BE2C (cell line): Measurements from ENCODE around the gene ENPP7.

ENCODE experiments used
- DNase-seq: peaks from one replicate; pipeline ENCODE4 v3.0.0-alpha.2; 2020
- H3K27me3 ChIP-seq: fragments of 250-450 bp; sonication (Bioruptor Pico); 2 replicates; pipeline ENCODE4 v1.5.1; 2020; ENCODE audit warnings: mild to moderate bottlenecking
- H3K36me3 ChIP-seq: fragments of 250-450 bp; sonication (Bioruptor Pico); 2 replicates; pipeline ENCODE4 v1.5.1; 2020; ENCODE audit warnings: mild to moderate bottlenecking
- H3K4me1 ChIP-seq: fragments of 250-450 bp; sonication (Bioruptor Pico); 2 replicates; pipeline ENCODE4 v1.5.1; 2020
- H3K4me3 ChIP-seq: 2 replicates; pipeline ENCODE4 v1.5.1; 2011; ENCODE audit warnings: low read depth, low read length
- H3K9me3 ChIP-seq: fragments of 250-450 bp; sonication (Bioruptor Pico); 2 replicates; pipeline ENCODE4 v1.5.1; 2020
- CTCF ChIP-seq: IDR thresholded peaks from 2 replicates; pipeline ENCODE4 v1.5.1; 2012; ENCODE audit warnings: mild to moderate bottlenecking, low read depth, low read length

Gene ENPP7

DNA sequence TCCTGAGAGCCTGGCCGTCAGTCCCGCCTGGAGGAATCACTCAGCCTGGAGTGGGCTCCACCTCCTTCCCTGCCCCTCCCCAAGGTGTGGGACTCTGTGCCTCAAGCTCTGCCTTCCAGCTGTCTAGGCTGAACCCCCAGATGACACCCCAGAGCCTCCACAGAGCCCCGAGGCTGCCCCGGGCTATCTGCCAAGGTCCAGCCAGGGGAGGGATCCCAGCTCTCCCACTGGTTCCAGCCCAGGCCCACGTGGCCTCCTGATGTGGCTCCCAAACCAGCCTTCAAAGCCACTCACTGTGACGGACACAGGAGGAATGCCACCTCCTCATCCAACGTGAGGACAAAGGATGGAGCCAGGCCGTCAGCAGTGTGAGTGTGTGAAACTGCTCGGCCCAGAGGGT is 45.6 kb upstream of the ENPP7 start:
- H3K4me3 ChIP-seq: no peak overlapping the region
- no peak for TF ChIP-seq CTCF
- H3K27me3 ChIP-seq: peaks cover 5% of the 10 kb centered on the region
- DNase-seq: no peak
- no peaks in the 10 kb centered on the region for H3K9me3 ChIP-seq
- no peaks in the 10 kb centered on the region for H3K4me1 ChIP-seq
- H3K36me3 ChIP-seq: no peaks in the 10 kb centered on the region

- H3K36me3 ChIP-seq: no peaks in the 10 kb centered on the region
- no peaks in the 10 kb centered on the region for H3K4me1 ChIP-seq
- DNase-seq: no peak
- no peak overlapping the region for H3K4me3 ChIP-seq
- TF ChIP-seq CTCF: no peak
- no peaks in the 10 kb centered on the region for H3K9me3 ChIP-seq
- peaks cover 5% of the 10 kb centered on the region for H3K27me3 ChIP-seq
Measured at GRCh38 chr17:79686476-79686875, 44.3 kb upstream of the ENPP7 start.

DNA sequence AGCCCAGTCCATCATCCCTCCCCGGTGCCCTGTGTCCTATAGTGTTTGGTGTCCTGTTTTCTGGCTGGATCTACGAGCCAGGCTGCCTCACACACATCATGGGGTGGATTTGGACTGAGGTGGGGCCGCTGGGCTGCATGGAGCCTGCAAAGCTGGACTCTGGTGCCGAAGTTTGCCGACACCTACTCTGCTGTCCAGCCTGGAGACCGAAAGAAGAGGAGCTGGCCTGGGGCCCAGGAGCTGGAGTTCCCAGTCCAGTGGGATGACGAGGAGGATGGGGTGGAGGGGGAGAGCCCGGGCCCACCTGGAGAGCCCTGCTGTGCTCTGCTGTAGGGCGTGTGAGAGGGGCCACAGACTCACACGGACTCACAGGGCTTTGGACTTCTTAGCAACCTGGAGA is 40.3 kb upstream of the ENPP7 start:
- no peak for DNase-seq
- H3K36me3 ChIP-seq: no peaks in the 10 kb centered on the region
- H3K9me3 ChIP-seq: no peaks in the 10 kb centered on the region
- H3K4me1 ChIP-seq: no peaks in the 10 kb centered on the region
- H3K4me3 ChIP-seq: no peak overlapping the region
- peaks cover 5% of the 10 kb centered on the region for H3K27me3 ChIP-seq
- TF ChIP-seq CTCF: no peak

- H3K27me3 ChIP-seq: peaks cover 5% of the 10 kb centered on the region
Measured at GRCh38 chr17:79690988-79691836, 39.5 kb upstream of the ENPP7 start.

DNA sequence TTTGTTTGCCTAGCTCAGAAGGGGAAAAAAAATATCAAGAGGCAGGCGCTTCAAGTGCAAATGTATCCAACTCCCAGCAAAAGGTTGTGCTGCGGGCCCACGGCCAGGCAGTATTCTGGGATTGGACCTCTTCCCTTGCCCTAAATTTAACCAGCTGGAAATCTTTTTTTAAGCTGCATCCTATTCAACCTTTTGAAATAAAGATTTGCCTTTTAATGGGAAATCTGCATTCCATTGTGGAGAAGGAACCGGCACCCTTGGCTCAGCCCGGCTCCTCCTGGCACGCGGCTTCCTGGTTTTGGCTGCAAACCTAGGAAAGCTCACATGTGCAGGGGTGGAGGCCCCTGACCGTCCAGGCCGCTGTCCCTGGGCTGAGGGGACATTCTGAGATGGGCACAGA is 38.8 kb upstream of the ENPP7 start:
- H3K4me1 ChIP-seq: no peaks in the 10 kb centered on the region
- no peak for TF ChIP-seq CTCF
- peaks cover 3% of the 10 kb centered on the region for H3K27me3 ChIP-seq
- no peak overlapping the region for H3K4me3 ChIP-seq
- no peak for DNase-seq
- no peaks in the 10 kb centered on the region for H3K36me3 ChIP-seq
- H3K9me3 ChIP-seq: no peaks in the 10 kb centered on the region

More at GRCh38 chr17:79690988-79691836, 39.5 kb upstream of the ENPP7 start:
- no peaks in the 10 kb centered on the region for H3K36me3 ChIP-seq
- H3K9me3 ChIP-seq: no peaks in the 10 kb centered on the region
- H3K4me3 ChIP-seq: no peak overlapping the region
- TF ChIP-seq CTCF: no peak
- DNase-seq: no peak
- H3K4me1 ChIP-seq: no peaks in the 10 kb centered on the region

GRCh38 chr17:79693419-79693818 is 37.3 kb upstream of the ENPP7 start:
- no peaks in the 10 kb centered on the region for H3K9me3 ChIP-seq
- H3K4me1 ChIP-seq: no peaks in the 10 kb centered on the region
- no peak for DNase-seq
- H3K27me3 ChIP-seq: peaks cover 3% of the 10 kb centered on the region
- H3K36me3 ChIP-seq: no peaks in the 10 kb centered on the region
- no peak overlapping the region for H3K4me3 ChIP-seq
- TF ChIP-seq CTCF: no peak
